ENCODE measurements around the gene FRZB.

DNA sequence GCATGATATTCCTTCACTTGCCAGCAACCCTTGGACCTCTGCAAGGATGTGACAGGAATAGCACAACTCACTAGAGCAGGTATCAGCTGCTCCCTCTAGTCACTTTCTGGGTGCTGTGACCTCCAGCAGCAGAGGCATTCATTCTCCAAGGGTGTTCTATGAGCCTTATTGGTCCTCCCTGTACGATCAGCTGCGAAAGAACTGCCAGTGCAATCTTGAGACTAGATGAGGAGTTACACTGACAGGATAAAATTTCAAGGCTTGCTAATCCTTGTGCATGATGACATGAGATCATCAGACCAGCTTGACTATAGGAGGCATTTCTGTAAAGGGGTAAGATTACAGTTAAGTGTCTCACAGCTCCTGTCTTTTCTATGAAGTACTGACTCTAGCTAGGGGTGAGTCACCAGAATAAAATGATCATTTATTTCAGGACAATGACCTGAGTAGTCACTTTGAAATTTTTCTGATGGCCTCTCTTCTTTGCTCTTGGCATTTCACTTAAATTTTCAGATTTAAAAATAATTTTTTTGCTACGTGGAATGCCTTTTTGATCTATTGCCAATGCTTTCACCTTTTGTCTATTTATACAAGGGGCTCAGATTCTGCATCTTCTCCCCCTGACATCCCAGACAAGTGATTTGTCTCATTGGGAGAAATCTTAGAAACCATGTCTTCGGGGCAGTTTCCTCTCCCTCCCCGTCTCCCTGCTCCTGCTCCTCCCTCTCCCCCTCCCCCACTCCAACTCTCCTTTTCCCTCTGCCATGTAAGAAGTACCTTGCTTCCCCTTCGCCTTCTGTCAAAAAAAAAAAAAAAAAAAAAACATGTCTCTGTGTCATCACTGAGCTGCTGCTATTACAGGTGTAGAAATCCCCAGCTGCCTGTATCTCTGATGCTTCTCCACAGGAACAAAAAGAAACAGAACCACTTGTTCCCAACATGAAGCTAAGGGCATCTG lies 49.2 kb upstream of the FRZB start:
- TF ChIP-seq CTCF (IDR thresholded peaks at IDR 0.05; ENCODE audit: low read length) (no peak), EZH2 (optimal IDR thresholded peaks at IDR 0.05; ENCODE audit: low read depth, low read length) (no peak)
